HCT116 (cell line): ENCODE results near the gene PAPPA2. TPM values are rescaled to one million over a fixed set of nuclear protein-coding genes. Genes with fewer than 3 reads are reported as not detected.

Source experiments
- ATAC-seq: fragments of 200-7000 bp; cut with Tn5 transposase; 2 replicates; pipeline ENCODE4 v1.9.1; 2020; ENCODE audit warnings: mild to moderate bottlenecking, moderate library complexity
- BruUV-seq: library from RNA; stranded (reverse); fragments of 400-500 nt; replicated peaks from 2 replicates; lab custom pipeline; 2021; lab: Mats Ljungman, UMichigan
- CTCF ChIA-PET: fragments of 300-600 bp; sonication (Branson Sonifier 250); formaldehyde crosslinking; loops from one replicate; lab custom pipeline; 2021; ENCODE audit warnings: antibody characterized with exemption; lab: Charles Lee
- POLR2A ChIA-PET: fragments of 300-600, 350-600 bp; sonication (Branson Sonifier 250); formaldehyde crosslinking; loops from one replicate; lab custom pipeline; 2021; ENCODE audit warnings: antibody characterized with exemption; lab: Charles Lee
- RAD21 ChIA-PET, 2 experiments: fragments of 300-600 bp; sonication (Branson Sonifier 250); formaldehyde crosslinking; loops; one replicate each; lab custom pipeline; 2023; ENCODE audit warnings: low total read pairs in 2 of 2; ENCODE audit not compliant: uncharacterized antibody in 2 of 2, unreplicated experiment in 2 of 2, low non-redundant PET in 1 of 2; lab: Charles Lee
- DNase-seq: peaks from one replicate; pipeline ENCODE4 v3.0.0-alpha.2; 2010; ENCODE audit warnings: low read depth, low spot score
- H2AFZ ChIP-seq: fragments of 200-600 bp; shearing (Covaris generic), sonication (generic); 2 replicates; pipeline ENCODE4 v1.6.1; 2017; ENCODE audit warnings: low read depth, mixed run types, mixed read lengths, antibody characterized with exemption, low read length; ENCODE audit not compliant: poor library complexity, severe bottlenecking
- H3K27ac ChIP-seq: 2 replicates; pipeline ENCODE4 v1.5.1; 2012; ENCODE audit warnings: low read depth, low read length
- H3K27me3 ChIP-seq: fragments of 200-600 bp; sonication (generic); 2 replicates; pipeline ENCODE4 v1.6.1; 2016; ENCODE audit warnings: mixed run types, low read length, mixed read lengths; ENCODE audit not compliant: insufficient read depth
- H3K36me3 ChIP-seq, 2 experiments: fragments of 200-500 bp in 1 of 2; fragments of 200-600 bp in 1 of 2; sonication (Bioruptor generic) in 1 of 2; sonication (generic) in 1 of 2; 2 replicates each; pipeline versions ENCODE4 v1.5.1 to v1.6.1; 2014 to 2016; ENCODE audit warnings: low read length in 2 of 2, inconsistent platforms in 1 of 2, mixed read lengths in 1 of 2, mixed run types in 1 of 2; ENCODE audit not compliant: insufficient read depth in 2 of 2, control insufficient read depth in 1 of 2
- H3K4me1 ChIP-seq, 2 experiments: fragments of 200-600 bp in 1 of 2; sonication (generic) in 1 of 2; 2 replicates each; pipeline versions ENCODE4 v1.5.1 to v1.6.1; 2012 to 2017; ENCODE audit warnings: low read length in 2 of 2, inconsistent platforms in 1 of 2, mild to moderate bottlenecking in 1 of 2, mixed read lengths in 1 of 2, mixed run types in 1 of 2, moderate library complexity in 1 of 2; ENCODE audit not compliant: insufficient read depth in 2 of 2, control insufficient read depth in 1 of 2
- H3K4me2 ChIP-seq: fragments of 200-600 bp; sonication (generic); 2 replicates; pipeline ENCODE4 v1.6.1; 2017; ENCODE audit warnings: mixed run types, low read length, mixed read lengths
- H3K4me3 ChIP-seq, 2 experiments: fragments of 200-600 bp in 1 of 2; sonication (generic) in 1 of 2; replicated peaks in 1 of 2; 2 replicates each; pipeline ENCODE4 v1.5.1; 2011 to 2016; ENCODE audit warnings: low read length in 2 of 2, control low read depth in 1 of 2, low read depth in 1 of 2, mild to moderate bottlenecking in 1 of 2, mixed read lengths in 1 of 2, mixed run types in 1 of 2
- H3K79me2 ChIP-seq: fragments of 200-600 bp; sonication (generic); 2 replicates; pipeline ENCODE4 v1.6.1; 2017; ENCODE audit warnings: mild to moderate bottlenecking, mixed run types, low read length, moderate library complexity, mixed read lengths; ENCODE audit not compliant: insufficient read depth
- H3K9ac ChIP-seq: fragments of 200-600 bp; sonication (generic); 2 replicates; pipeline ENCODE4 v1.6.1; 2016; ENCODE audit warnings: low read length, mixed read lengths
- H3K9me2 ChIP-seq: fragments of 200-600 bp; sonication (generic), shearing (Covaris generic); 2 replicates; pipeline ENCODE4 v1.6.1; 2017; ENCODE audit warnings: mixed run types, mild to moderate bottlenecking, moderate library complexity; ENCODE audit not compliant: insufficient read depth
- H3K9me3 ChIP-seq, 2 experiments: fragments of 200-500 bp in 1 of 2; fragments of 200-600 bp in 1 of 2; sonication (Bioruptor generic) in 1 of 2; sonication (generic) in 1 of 2; 2 replicates each; pipeline ENCODE4 v1.6.1; 2014 to 2017; ENCODE audit warnings: low read length in 2 of 2, mixed read lengths in 2 of 2, inconsistent platforms in 1 of 2, low read depth in 1 of 2, mild to moderate bottlenecking in 1 of 2, mixed run types in 1 of 2, moderate library complexity in 1 of 2; ENCODE audit not compliant: control insufficient read depth in 1 of 2, insufficient read depth in 1 of 2
- H4K20me1 ChIP-seq: fragments of 200-600 bp; sonication (generic), shearing (Covaris generic); 2 replicates; pipeline ENCODE4 v1.6.1; 2017; ENCODE audit warnings: mixed run types, mild to moderate bottlenecking, moderate library complexity; ENCODE audit not compliant: insufficient read depth
- CBX3 ChIP-seq: IDR thresholded peaks from 2 replicates; pipeline ENCODE4 v1.6.1; 2012; ENCODE audit warnings: low read depth
- CEBPB ChIP-seq: IDR thresholded peaks from 2 replicates; pipeline ENCODE4 v1.6.1; 2012; ENCODE audit warnings: low read depth
- CTCF ChIP-seq, 3 experiments: fragments of 200-600 bp in 1 of 3; sonication (generic) in 1 of 3; IDR thresholded peaks in 2 of 3; conservative IDR thresholded peaks in 1 of 3; 2 replicates each; pipeline ENCODE4 v1.5.1; 2012 to 2017; ENCODE audit warnings: low read depth in 2 of 3, low read length in 2 of 3, antibody characterized with exemption in 1 of 3, borderline replicate concordance in 1 of 3, control low read depth in 1 of 3, mild to moderate bottlenecking in 1 of 3, mixed read lengths in 1 of 3, mixed run types in 1 of 3, moderate library complexity in 1 of 3; ENCODE audit not compliant: insufficient read depth in 1 of 3
- EGR1 ChIP-seq: IDR thresholded peaks from 2 replicates; pipeline ENCODE4 v1.6.1; 2012; ENCODE audit warnings: low read depth
- EZH2 ChIP-seq: fragments of 200-600 bp; sonication (generic); IDR thresholded peaks from 2 replicates; pipeline ENCODE4 v1.6.1; 2017; ENCODE audit warnings: antibody characterized with exemption, mixed run types
- EZH2phosphoT487 ChIP-seq: fragments of 200-600 bp; IDR thresholded peaks from 2 replicates; pipeline ENCODE4 v1.6.1; 2018; ENCODE audit warnings: antibody characterized with exemption, borderline replicate concordance
- FOSL1 ChIP-seq: IDR thresholded peaks from 2 replicates; pipeline ENCODE4 v1.6.1; 2012; ENCODE audit warnings: low read depth
- JUND ChIP-seq: IDR thresholded peaks from 2 replicates; pipeline ENCODE4 v1.6.1; 2012
- MAX ChIP-seq: IDR thresholded peaks from 2 replicates; pipeline ENCODE4 v1.6.1; 2012
- POLR2A ChIP-seq: IDR thresholded peaks from 2 replicates; pipeline ENCODE4 v1.7.0; 2011; ENCODE audit warnings: borderline replicate concordance; ENCODE audit not compliant: insufficient read depth, insufficient read length; ENCODE audit errors: extremely low read depth
- SIN3A ChIP-seq: IDR thresholded peaks from 2 replicates; pipeline ENCODE4 v1.6.1; 2012; ENCODE audit warnings: low read depth
- SP1 ChIP-seq: IDR thresholded peaks from 2 replicates; pipeline ENCODE4 v1.6.1; 2012; ENCODE audit warnings: low read depth
- SRF ChIP-seq: IDR thresholded peaks from 2 replicates; pipeline ENCODE4 v1.6.1; 2012; ENCODE audit warnings: low read depth
- YY1 ChIP-seq: IDR thresholded peaks from 2 replicates; pipeline ENCODE4 v1.6.1; 2011; ENCODE audit warnings: low read length, low read depth, moderate library complexity, mild to moderate bottlenecking; ENCODE audit not compliant: insufficient replicate concordance; ENCODE audit errors: extremely low read depth
- ZFX ChIP-seq: fragments of 450-650 bp; IDR thresholded peaks from 2 replicates; pipeline ENCODE4 v1.6.1; 2017
- ZNF274 ChIP-seq: fragments of 200-500 bp; sonication (Bioruptor generic); IDR thresholded peaks from 2 replicates; pipeline ENCODE4 v1.6.1; 2014; ENCODE audit warnings: mild to moderate bottlenecking, low read depth, low read length, inconsistent platforms
- intact Hi-C: fragments of 100-400 bp; cut with micrococcal nuclease; formaldehyde crosslinking; loops from 2 replicates; pipeline ENCODE4 v1.10.0; 2022
- total RNA-seq: library from RNA; stranded (reverse); gene quantifications from one replicate; pipeline ENCODE4 v1.2.1, GENCODE V29; 2021; ENCODE audit not compliant: unreplicated experiment
- TF ChIP-seq, protein P1 (sequence below): IDR thresholded peaks from 2 replicates; pipeline ENCODE4 v1.6.1; 2011; ENCODE audit warnings: mild to moderate bottlenecking, low read length, moderate library complexity; ENCODE audit not compliant: insufficient replicate concordance; ENCODE audit errors: extremely low read depth

The PAPPA2 gene
- total RNA-seq, 1 experiment from 2014 or later, result not detected

GRCh38 chr1:176692431-176692830, 229.5 kb downstream of the PAPPA2 start (continued):
- TF ChIP-seq YY1 (no peak), EZH2phosphoT487 (no peak), CBX3 (no peak), POLR2A (no peak), JUND (no peak), ZNF274 (no peak), SP1 (no peak), FOSL1 (no peak), SRF (no peak)
- TF ChIP-seq, protein P1, sequence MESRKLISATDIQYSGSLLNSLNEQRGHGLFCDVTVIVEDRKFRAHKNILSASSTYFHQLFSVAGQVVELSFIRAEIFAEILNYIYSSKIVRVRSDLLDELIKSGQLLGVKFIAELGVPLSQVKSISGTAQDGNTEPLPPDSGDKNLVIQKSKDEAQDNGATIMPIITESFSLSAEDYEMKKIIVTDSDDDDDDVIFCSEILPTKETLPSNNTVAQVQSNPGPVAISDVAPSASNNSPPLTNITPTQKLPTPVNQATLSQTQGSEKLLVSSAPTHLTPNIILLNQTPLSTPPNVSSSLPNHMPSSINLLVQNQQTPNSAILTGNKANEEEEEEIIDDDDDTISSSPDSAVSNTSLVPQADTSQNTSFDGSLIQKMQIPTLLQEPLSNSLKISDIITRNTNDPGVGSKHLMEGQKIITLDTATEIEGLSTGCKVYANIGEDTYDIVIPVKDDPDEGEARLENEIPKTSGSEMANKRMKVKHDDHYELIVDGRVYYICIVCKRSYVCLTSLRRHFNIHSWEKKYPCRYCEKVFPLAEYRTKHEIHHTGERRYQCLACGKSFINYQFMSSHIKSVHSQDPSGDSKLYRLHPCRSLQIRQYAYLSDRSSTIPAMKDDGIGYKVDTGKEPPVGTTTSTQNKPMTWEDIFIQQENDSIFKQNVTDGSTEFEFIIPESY, result no peak
- TF ChIP-seq, all 23 proteins: peak for 0

GRCh38 chr1:176692988-176693696, 230.2 kb downstream of the PAPPA2 start:
- no peak overlapping the region for H3K9ac ChIP-seq
- no peak overlapping the region for H2AFZ ChIP-seq
- H3K4me3 ChIP-seq, result no peak overlapping the region
- H3K27ac ChIP-seq, result no peak overlapping the region
- intact Hi-C loops, result loop anchor here (5.0 to 10.0 kb wide), 2 partner anchors 1318 to 1541 kb away; no protein-coding TSS in a partner anchor
- H3K4me2 ChIP-seq, result no peak overlapping the region
- TF ChIP-seq EGR1, result no peak
- TF ChIP-seq JUND, result no peak
- no peak for TF ChIP-seq CEBPB
- TF ChIP-seq SIN3A, result no peak
- no peak for TF ChIP-seq CTCF (IDR thresholded peaks at IDR 0.05 in 2 of 3, conservative IDR thresholded peaks at IDR 0.05 in 1 of 3; ENCODE audit: borderline replicate concordance in 1 of 3, insufficient read depth in 1 of 3, low read depth in 2 of 3, low read length in 2 of 3)
- TF ChIP-seq ZFX, result no peak
- no peak for TF ChIP-seq MAX
- no peak for TF ChIP-seq EZH2
- TF ChIP-seq SRF, result no peak
- CTCF ChIA-PET, result no interaction called here
- ATAC-seq, result no peak
- H3K4me1 ChIP-seq, result peaks cover 0 to 5% of the 10 kb centered on the region in 2 experiments; a peak in 1 of 4 replicates
- RAD21 ChIA-PET, result no interaction called here
- no peak for DNase-seq
- no peaks in the 10 kb centered on the region for H3K36me3 ChIP-seq
- H3K27me3 ChIP-seq, result peaks cover 25% of the 10 kb centered on the region
- no peaks in the 10 kb centered on the region for H3K79me2 ChIP-seq
- H3K9me2 ChIP-seq, result no peaks in the 10 kb centered on the region
- no peaks in the 10 kb centered on the region for H3K9me3 ChIP-seq
- no TSS peak for BruUV-seq
- no peaks in the 10 kb centered on the region for H4K20me1 ChIP-seq
- POLR2A ChIA-PET, result no interaction called here
